Omental fat pad (tissue), 4 donors: ENCODE results near the gene NFE2L2. TPM values are rescaled to one million over a fixed set of nuclear protein-coding genes. Genes with fewer than 3 reads are reported as not detected.

Experiments
- ATAC-seq: fragments of 150-250 bp; one replicate; pipeline ENCODE4 v1.9.1; 2016; ENCODE audit warnings: mild to moderate bottlenecking, moderate library complexity; ENCODE audit not compliant: low FRiP score
- DNase-seq: peaks from one replicate; pipeline ENCODE4 v3.0.0-alpha.2; 2019; ENCODE audit warnings: low spot score
- CTCF ChIP-seq, 3 donors: fragments of 450-650 bp; IDR thresholded peaks; one replicate each; pipeline ENCODE4 v1.5.1; 2016 to 2017; ENCODE audit warnings: antibody characterized with exemption in 3 of 3, mild to moderate bottlenecking in 3 of 3, moderate library complexity in 2 of 3
- total RNA-seq, 4 donors: library from RNA; depleted of rRNA; stranded (reverse); fragments of >200 nt; gene quantifications; one replicate each; pipeline ENCODE4 v1.1.0, GENCODE V29; 2016

NFE2L2 gene
- total RNA-seq, 4 donors from 2014 or later: 88.5 to 140 (median 106) TPM

- TF ChIP-seq CTCF (IDR thresholded peaks at IDR 0.05): no peak
- ATAC-seq (no peak), DNase-seq (no peak)
Measured at GRCh38 chr2:177285892-177286715, 21.6 kb upstream of the NFE2L2 start.

- TF ChIP-seq CTCF (IDR thresholded peaks at IDR 0.05): no peak
- DNase-seq: no peak
- no peak for ATAC-seq
Measured at GRCh38 chr2:177284531-177284930, 20.0 kb upstream of the NFE2L2 start.

GRCh38 chr2:177283906-177284305, 19.4 kb upstream of the NFE2L2 start:
- no peak for TF ChIP-seq CTCF (IDR thresholded peaks at IDR 0.05)

GRCh38 chr2:177282787-177283572, 18.5 kb upstream of the NFE2L2 start:
- no peak for TF ChIP-seq CTCF (IDR thresholded peaks at IDR 0.05)
- DNase-seq (no peak), ATAC-seq (no peak)

More at GRCh38 chr2:177283906-177284305, 19.4 kb upstream of the NFE2L2 start:
- ATAC-seq (no peak), DNase-seq (no peak)

GRCh38 chr2:177282181-177282641, 17.7 kb upstream of the NFE2L2 start:
- no peak for TF ChIP-seq CTCF (IDR thresholded peaks at IDR 0.05)
- ATAC-seq (no peak), DNase-seq (no peak)

- ATAC-seq (no peak), DNase-seq (no peak)
- TF ChIP-seq CTCF (IDR thresholded peaks at IDR 0.05): no peak
Measured at GRCh38 chr2:177281400-177282180, 17.1 kb upstream of the NFE2L2 start.
